Upper lobe of left lung (tissue), 4 donors: ENCODE results near the gene PAK1IP1.

ENCODE experiments used
- EP300 ChIP-seq, 4 donors: sonication (generic); formaldehyde crosslinking; IDR thresholded peaks; one replicate each; pipeline ENCODE4 v1.5.1; 2017; ENCODE audit warnings: antibody characterized with exemption in 4 of 4, control low read depth in 2 of 4
- POLR2A ChIP-seq, 4 donors: fragments of 450-650 bp; IDR thresholded peaks; one replicate each; pipeline ENCODE4 v1.5.1; 2016 to 2017; ENCODE audit warnings: antibody characterized with exemption in 4 of 4, mild to moderate bottlenecking in 2 of 4
- POLR2AphosphoS5 ChIP-seq, 2 donors: sonication (generic); formaldehyde crosslinking; IDR thresholded peaks; one replicate each; pipeline ENCODE4 v1.5.1; 2017; ENCODE audit warnings: antibody characterized with exemption in 2 of 2
- TF ChIP-seq, protein P1 (sequence below), 6 experiments: fragments of 450-650 bp in 4 of 6; fragments of 200-600 bp in 2 of 6; sonication (generic) in 2 of 6; IDR thresholded peaks; one replicate each; pipeline ENCODE4 v1.5.1; 2016 to 2019; ENCODE audit warnings: antibody characterized with exemption in 6 of 6

DNA sequence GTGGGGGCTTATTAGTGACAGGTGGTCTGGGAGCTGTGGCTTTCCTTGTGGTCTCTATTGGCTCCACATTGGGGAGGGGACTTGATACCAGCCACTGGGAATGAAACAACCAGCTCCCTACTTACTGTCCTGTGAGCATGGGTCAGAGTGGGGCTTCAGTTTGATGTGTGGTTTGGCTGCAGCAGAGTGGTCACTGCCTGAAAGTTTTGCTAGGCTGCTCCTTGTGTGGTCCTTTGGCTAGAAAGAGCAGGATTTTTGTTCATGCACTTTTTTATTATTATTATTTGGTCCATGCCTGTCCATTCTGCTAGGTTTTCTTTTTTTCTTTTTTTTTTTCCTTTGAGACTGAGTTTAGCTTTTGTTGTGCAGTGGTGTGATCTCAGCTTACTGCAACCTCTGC lies 45.3 kb downstream of the PAK1IP1 start:
- no peak for TF ChIP-seq POLR2A (IDR thresholded peaks at IDR 0.05)
- TF ChIP-seq, protein P1, sequence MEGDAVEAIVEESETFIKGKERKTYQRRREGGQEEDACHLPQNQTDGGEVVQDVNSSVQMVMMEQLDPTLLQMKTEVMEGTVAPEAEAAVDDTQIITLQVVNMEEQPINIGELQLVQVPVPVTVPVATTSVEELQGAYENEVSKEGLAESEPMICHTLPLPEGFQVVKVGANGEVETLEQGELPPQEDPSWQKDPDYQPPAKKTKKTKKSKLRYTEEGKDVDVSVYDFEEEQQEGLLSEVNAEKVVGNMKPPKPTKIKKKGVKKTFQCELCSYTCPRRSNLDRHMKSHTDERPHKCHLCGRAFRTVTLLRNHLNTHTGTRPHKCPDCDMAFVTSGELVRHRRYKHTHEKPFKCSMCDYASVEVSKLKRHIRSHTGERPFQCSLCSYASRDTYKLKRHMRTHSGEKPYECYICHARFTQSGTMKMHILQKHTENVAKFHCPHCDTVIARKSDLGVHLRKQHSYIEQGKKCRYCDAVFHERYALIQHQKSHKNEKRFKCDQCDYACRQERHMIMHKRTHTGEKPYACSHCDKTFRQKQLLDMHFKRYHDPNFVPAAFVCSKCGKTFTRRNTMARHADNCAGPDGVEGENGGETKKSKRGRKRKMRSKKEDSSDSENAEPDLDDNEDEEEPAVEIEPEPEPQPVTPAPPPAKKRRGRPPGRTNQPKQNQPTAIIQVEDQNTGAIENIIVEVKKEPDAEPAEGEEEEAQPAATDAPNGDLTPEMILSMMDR (IDR thresholded peaks at IDR 0.05): no peak
- TF ChIP-seq EP300 (IDR thresholded peaks at IDR 0.05): no peak
- TF ChIP-seq POLR2AphosphoS5 (IDR thresholded peaks at IDR 0.05): no peak
